Naive B cell (primary cell): ENCODE data around the gene SIX3. TPM values are rescaled to one million over a fixed set of nuclear protein-coding genes. Genes with fewer than 3 reads are reported as not detected.
A peak's percentile ranks its signal among the peaks of the same experiment; 100 is the strongest.

Source experiments
- ATAC-seq, 2 donors: fragments of 150-1000 bp; cut with Tn5 transposase; 2 replicates each; pipeline ENCODE4 v1.10.0; 2021; ENCODE audit warnings: low read depth in 2 of 2, mild to moderate bottlenecking in 2 of 2, moderate library complexity in 2 of 2
- DNase-seq: peaks from one replicate; pipeline ENCODE4 v3.0.0; 2022
- H3K27ac Mint-ChIP-seq, 6 donors: one replicate each; pipeline ENCODE4 v1.8.0; 2020 to 2022; ENCODE audit warnings: mild to moderate bottlenecking in 6 of 6, mixed read lengths in 6 of 6, moderate library complexity in 5 of 6, inconsistent platforms in 2 of 6
- H3K27me3 Mint-ChIP-seq, 3 donors: one replicate each; pipeline ENCODE4 v1.8.0; 2021 to 2022; ENCODE audit warnings: mixed read lengths in 3 of 3, mild to moderate bottlenecking in 1 of 3
- H3K36me3 Mint-ChIP-seq, 2 donors: one replicate each; pipeline ENCODE4 v1.8.0; 2020 to 2022; ENCODE audit warnings: mixed read lengths in 2 of 2, inconsistent platforms in 1 of 2, mild to moderate bottlenecking in 1 of 2
- H3K4me1 Mint-ChIP-seq, 3 donors: one replicate each; pipeline ENCODE4 v1.8.0; 2020 to 2022; ENCODE audit warnings: mixed read lengths in 3 of 3, inconsistent platforms in 1 of 3, mild to moderate bottlenecking in 1 of 3, moderate library complexity in 1 of 3
- H3K4me3 Mint-ChIP-seq, 8 donors: one replicate each; pipeline ENCODE4 v1.8.0; 2020 to 2022; ENCODE audit warnings: mild to moderate bottlenecking in 8 of 8, mixed read lengths in 8 of 8, moderate library complexity in 8 of 8, inconsistent platforms in 2 of 8
- H3K9me3 Mint-ChIP-seq, 7 donors: one replicate each; pipeline ENCODE4 v1.8.0; 2020 to 2022; ENCODE audit warnings: mixed read lengths in 7 of 7, mild to moderate bottlenecking in 5 of 7, inconsistent platforms in 2 of 7, moderate library complexity in 1 of 7
- polyA plus RNA-seq, 6 donors: library from polyadenylated mRNA; unstranded; fragments of 300-500 nt; fragmentation: Illumina TruSeq; gene quantifications; one replicate each; pipeline ENCODE4 v1.2.3, GENCODE V29; 2021; ENCODE audit warnings: low read depth in 6 of 6

SIX3 gene
- polyA plus RNA-seq, 6 donors from 2014 or later, result not detected

GRCh38 chr2:44940732-44941464 is 604 bp upstream of the SIX3 start:
- Mint-ChIP-seq H3K9me3 (peaks cover 0 to 12% (median 3%) of the 10 kb centered on the region in 7 donors), H3K27me3 (peaks cover 77 to 96% (median 81%) of the 10 kb centered on the region in 3 donors), H3K4me1 (peaks cover 59 to 78% (median 78%) of the 10 kb centered on the region in 3 donors), H3K27ac (peak overlapping the region in 5 of 6 donors; percentile 15 to 95 (median 76)), H3K4me3 (peak overlapping the region; percentile 87 to 95 (median 91)), H3K36me3 (peaks cover 0 to 13% of the 10 kb centered on the region in 2 donors)
- ATAC-seq (no peak), DNase-seq (no peak)

- DNase-seq (peak; percentile 36), ATAC-seq (no peak)
- Mint-ChIP-seq H3K4me3 (peak overlapping the region; percentile 87 to 95 (median 91)), H3K9me3 (peaks cover 0 to 12% (median 3%) of the 10 kb centered on the region in 7 donors), H3K4me1 (peaks cover 55 to 67% (median 66%) of the 10 kb centered on the region in 3 donors), H3K27ac (peak overlapping the region in 4 of 6 donors; percentile 21 to 76 (median 49)), H3K27me3 (peaks cover 73 to 96% (median 84%) of the 10 kb centered on the region in 3 donors), H3K36me3 (peaks cover 0 to 13% of the 10 kb centered on the region in 2 donors)
Measured at GRCh38 chr2:44942304-44943030, 965 bp downstream of the SIX3 start.

- peaks cover 78 to 96% (median 91%) of the 10 kb centered on the region in 3 donors for H3K27me3 Mint-ChIP-seq
- H3K4me1 Mint-ChIP-seq, result peaks cover 55 to 65% (median 62%) of the 10 kb centered on the region in 3 donors
- peaks cover 0 to 12% (median 3%) of the 10 kb centered on the region in 7 donors for H3K9me3 Mint-ChIP-seq
- H3K36me3 Mint-ChIP-seq, result peaks cover 0 to 13% of the 10 kb centered on the region in 2 donors
- DNase-seq, result no peak
- peak in 1 of 2 donors; percentile 3 for ATAC-seq
- H3K4me3 Mint-ChIP-seq, result peak overlapping the region; percentile 87 to 95 (median 91)
- H3K27ac Mint-ChIP-seq, result peak overlapping the region in 4 of 6 donors; percentile 74 to 88 (median 78)
Measured at GRCh38 chr2:44943031-44943692, 1.7 kb downstream of the SIX3 start.

- Mint-ChIP-seq H3K9me3 (peaks cover 0 to 12% (median 3%) of the 10 kb centered on the region in 7 donors), H3K36me3 (peaks cover 0 to 13% of the 10 kb centered on the region in 2 donors), H3K4me1 (peaks cover 55 to 60% (median 58%) of the 10 kb centered on the region in 3 donors), H3K27me3 (peaks cover 77 to 97% (median 96%) of the 10 kb centered on the region in 3 donors), H3K27ac (peak overlapping the region in 2 of 6 donors; percentile 22 to 88), H3K4me3 (peak overlapping the region; percentile 87 to 95 (median 91))
- DNase-seq (no peak), ATAC-seq (no peak)
Measured at GRCh38 chr2:44943693-44944101, 2.2 kb downstream of the SIX3 start.

GRCh38 chr2:44944102-44944951 is 2.8 kb downstream of the SIX3 start:
- peaks cover 82 to 100% (median 100%) of the 10 kb centered on the region in 3 donors for H3K27me3 Mint-ChIP-seq
- peaks cover 0 to 13% of the 10 kb centered on the region in 2 donors for H3K36me3 Mint-ChIP-seq
- peak overlapping the region; percentile 84 to 95 (median 90) for H3K4me3 Mint-ChIP-seq
- ATAC-seq, result no peak
- peak overlapping the region in 4 of 6 donors; percentile 11 to 87 (median 37) for H3K27ac Mint-ChIP-seq
- H3K9me3 Mint-ChIP-seq, result peaks cover 0 to 12% (median 3%) of the 10 kb centered on the region in 7 donors
- peaks cover 59 to 66% (median 63%) of the 10 kb centered on the region in 3 donors for H3K4me1 Mint-ChIP-seq
- DNase-seq, result no peak

GRCh38 chr2:44944952-44945612 is 3.6 kb downstream of the SIX3 start:
- H3K27me3 Mint-ChIP-seq, result peaks cover 77 to 99% (median 97%) of the 10 kb centered on the region in 3 donors
- peaks cover 54 to 67% (median 59%) of the 10 kb centered on the region in 3 donors for H3K4me1 Mint-ChIP-seq
- peaks cover 0 to 13% of the 10 kb centered on the region in 2 donors for H3K36me3 Mint-ChIP-seq
- peak overlapping the region in 2 of 6 donors; percentile 9 to 87 for H3K27ac Mint-ChIP-seq
- DNase-seq (no peak), ATAC-seq (no peak)
- peaks cover 0 to 12% (median 3%) of the 10 kb centered on the region in 7 donors for H3K9me3 Mint-ChIP-seq
- H3K4me3 Mint-ChIP-seq, result peak overlapping the region; percentile 66 to 89 (median 82)

GRCh38 chr2:44945676-44946371 is 4.3 kb downstream of the SIX3 start:
- peaks cover 55 to 65% (median 56%) of the 10 kb centered on the region in 3 donors for H3K4me1 Mint-ChIP-seq
- peak overlapping the region in 3 of 6 donors; percentile 9 to 91 (median 57) for H3K27ac Mint-ChIP-seq
- ATAC-seq (no peak), DNase-seq (no peak)
- peak overlapping the region in 6 of 8 donors; percentile 0 to 89 (median 13) for H3K4me3 Mint-ChIP-seq
- peaks cover 0 to 16% of the 10 kb centered on the region in 2 donors for H3K36me3 Mint-ChIP-seq
- peaks cover 77 to 99% (median 97%) of the 10 kb centered on the region in 3 donors for H3K27me3 Mint-ChIP-seq
- H3K9me3 Mint-ChIP-seq, result peaks cover 0 to 12% (median 3%) of the 10 kb centered on the region in 7 donors

GRCh38 chr2:44946372-44947027 is 5.0 kb downstream of the SIX3 start:
- H3K36me3 Mint-ChIP-seq, result peaks cover 0 to 20% of the 10 kb centered on the region in 2 donors
- peaks cover 50 to 58% (median 55%) of the 10 kb centered on the region in 3 donors for H3K4me1 Mint-ChIP-seq
- no peak for DNase-seq
- H3K4me3 Mint-ChIP-seq, result peak overlapping the region in 1 of 8 donors; percentile 18
- no peak for ATAC-seq
- H3K9me3 Mint-ChIP-seq, result peaks cover 0 to 12% (median 4%) of the 10 kb centered on the region in 7 donors
- H3K27me3 Mint-ChIP-seq, result peaks cover 76 to 99% (median 97%) of the 10 kb centered on the region in 3 donors
- H3K27ac Mint-ChIP-seq, result no peak overlapping the region

- ATAC-seq, result no peak
- Mint-ChIP-seq H3K36me3 (peaks cover 0 to 20% of the 10 kb centered on the region in 2 donors), H3K4me3 (peak overlapping the region in 2 of 8 donors; percentile 9 to 18), H3K4me1 (peaks cover 45 to 53% (median 53%) of the 10 kb centered on the region in 3 donors), H3K27me3 (peaks cover 75 to 98% (median 95%) of the 10 kb centered on the region in 3 donors), H3K27ac (no peak overlapping the region), H3K9me3 (peaks cover 0 to 12% (median 5%) of the 10 kb centered on the region in 7 donors)
- DNase-seq, result no peak
Measured at GRCh38 chr2:44947028-44947375, 5.5 kb downstream of the SIX3 start.

GRCh38 chr2:44948565-44949328 is 7.2 kb downstream of the SIX3 start:
- DNase-seq (no peak), ATAC-seq (no peak)
- H3K27me3 Mint-ChIP-seq, result peaks cover 76 to 94% (median 92%) of the 10 kb centered on the region in 3 donors
- H3K27ac Mint-ChIP-seq, result peak overlapping the region in 1 of 6 donors; percentile 73
- H3K4me1 Mint-ChIP-seq, result peaks cover 40 to 52% (median 51%) of the 10 kb centered on the region in 3 donors
- H3K9me3 Mint-ChIP-seq, result peaks cover 0 to 12% (median 2%) of the 10 kb centered on the region in 7 donors
- peak overlapping the region in 7 of 8 donors; percentile 2 to 79 (median 61) for H3K4me3 Mint-ChIP-seq
- H3K36me3 Mint-ChIP-seq, result peaks cover 0 to 20% of the 10 kb centered on the region in 2 donors
